IMR-90 (cell line): Measurements from ENCODE around the gene SLC37A4. TPM values are rescaled to one million over a fixed set of nuclear protein-coding genes. Genes with fewer than 3 reads are reported as not detected.

Experiments used
- ATAC-seq: fragments of 200-7000 bp; cut with Tn5 transposase; 2 replicates; pipeline ENCODE4 v1.9.1; 2020; ENCODE audit warnings: low read depth, mild to moderate bottlenecking, moderate library complexity
- BruUV-seq: library from RNA; stranded (reverse); fragments of 400-500 nt; replicated peaks from 2 replicates; lab custom pipeline; 2021; lab: Mats Ljungman, UMichigan
- CTCF ChIA-PET: fragments of 300-600 bp; formaldehyde crosslinking; extraction: SDS; loops from one replicate; lab custom pipeline; 2021; ENCODE audit warnings: antibody characterized with exemption; lab: Yijun Ruan, JAX
- POLR2A ChIA-PET: fragments of 300-600 bp; sonication (Branson Sonifier 250); formaldehyde crosslinking; loops from one replicate; lab custom pipeline; 2022; ENCODE audit warnings: antibody characterized with exemption; ENCODE audit not compliant: unreplicated experiment; lab: Charles Lee
- DNase-seq: peaks from one replicate; pipeline ENCODE4 v3.0.0; 2013
- H2AFZ ChIP-seq: replicated peaks from 2 replicates; pipeline ENCODE3; 2013; ENCODE audit warnings: low read length, mild to moderate bottlenecking; ENCODE audit not compliant: poor library complexity
- H2AK5ac ChIP-seq: 2 replicates; pipeline ENCODE4 v1.6.1; 2013; ENCODE audit warnings: low read depth, low read length, inconsistent platforms
- H2AK9ac ChIP-seq: replicated peaks from 2 replicates; pipeline ENCODE3; 2013; ENCODE audit warnings: mild to moderate bottlenecking, low read depth, low read length, moderate library complexity; ENCODE audit not compliant: poor library complexity
- H2BK120ac ChIP-seq: 2 replicates; pipeline ENCODE4 v1.6.1; 2013; ENCODE audit warnings: low read depth, low read length, inconsistent platforms
- H2BK15ac ChIP-seq: 3 replicates; pipeline ENCODE4 v1.6.1; 2013; ENCODE audit warnings: low read depth, low read length, inconsistent platforms
- H2BK20ac ChIP-seq: 2 replicates; pipeline ENCODE4 v1.6.1; 2013; ENCODE audit warnings: low read depth, mild to moderate bottlenecking, inconsistent platforms, low read length, moderate library complexity
- H2BK5ac ChIP-seq: 2 replicates; pipeline ENCODE4 v1.6.1; 2013; ENCODE audit warnings: mild to moderate bottlenecking, low read depth, low read length, inconsistent platforms; ENCODE audit not compliant: poor library complexity, severe bottlenecking
- H3K14ac ChIP-seq: replicated peaks from 2 replicates; pipeline ENCODE4 v1.6.1; 2013; ENCODE audit warnings: low read depth, low read length, inconsistent platforms
- H3K18ac ChIP-seq: 2 replicates; pipeline ENCODE4 v1.6.1; 2013; ENCODE audit warnings: low read depth, low read length, control low read depth
- H3K23ac ChIP-seq: 2 replicates; pipeline ENCODE4 v1.6.1; 2013; ENCODE audit warnings: low read depth, low read length, inconsistent platforms
- H3K27ac ChIP-seq: 2 replicates; pipeline ENCODE4 v1.5.1; 2013; ENCODE audit warnings: mild to moderate bottlenecking, control low read depth, low read length; ENCODE audit not compliant: insufficient read depth
- H3K27me3 ChIP-seq: 2 replicates; pipeline ENCODE4 v1.6.1; 2013; ENCODE audit warnings: low read length; ENCODE audit not compliant: control insufficient read depth, insufficient read depth
- H3K36me3 ChIP-seq: 2 replicates; pipeline ENCODE4 v1.6.1; 2013; ENCODE audit warnings: low read length, mixed read lengths; ENCODE audit not compliant: control insufficient read depth, insufficient read depth
- H3K4ac ChIP-seq: 2 replicates; pipeline ENCODE4 v1.6.1; 2013; ENCODE audit warnings: low read depth, low read length, inconsistent platforms
- H3K4me1 ChIP-seq: 2 replicates; pipeline ENCODE4 v1.6.1; 2013; ENCODE audit warnings: low read length, mixed read lengths; ENCODE audit not compliant: control insufficient read depth, insufficient read depth
- H3K4me2 ChIP-seq: 2 replicates; pipeline ENCODE4 v1.6.1; 2013; ENCODE audit warnings: low read depth, mild to moderate bottlenecking, control low read depth, low read length, moderate library complexity
- H3K4me3 ChIP-seq: 2 replicates; pipeline ENCODE4 v1.5.1; 2013; ENCODE audit warnings: low read depth, mild to moderate bottlenecking, control low read depth, low read length, moderate library complexity; ENCODE audit not compliant: insufficient read depth
- H3K56ac ChIP-seq: 2 replicates; pipeline ENCODE4 v1.6.1; 2013; ENCODE audit warnings: low read length, inconsistent platforms; ENCODE audit not compliant: insufficient read depth; ENCODE audit errors: extremely low read depth
- H3K79me1 ChIP-seq, 2 experiments: 2 replicates each; pipeline ENCODE4 v1.6.1; 2013; ENCODE audit warnings: low read length in 2 of 2, inconsistent platforms in 1 of 2, low read depth in 1 of 2
- H3K9ac ChIP-seq: 2 replicates; pipeline ENCODE4 v1.6.1; 2013; ENCODE audit warnings: low read depth, low read length, control low read depth
- H3K9me1 ChIP-seq: 2 replicates; pipeline ENCODE4 v1.6.1; 2013; ENCODE audit warnings: low read length, inconsistent platforms; ENCODE audit not compliant: insufficient read depth
- H3K9me3 ChIP-seq: 2 replicates; pipeline ENCODE4 v1.6.1; 2013; ENCODE audit warnings: low read length; ENCODE audit not compliant: control insufficient read depth, insufficient read depth
- H4K20me1 ChIP-seq: 2 replicates; pipeline ENCODE4 v1.6.1; 2013; ENCODE audit warnings: low read length, inconsistent platforms; ENCODE audit not compliant: insufficient read depth
- H4K5ac ChIP-seq: 2 replicates; pipeline ENCODE4 v1.6.1; 2013; ENCODE audit warnings: mild to moderate bottlenecking, low read depth, low read length, control low read depth
- H4K8ac ChIP-seq, 2 experiments: 2 replicates each; pipeline ENCODE4 v1.6.1; 2013; ENCODE audit warnings: low read depth in 2 of 2, low read length in 2 of 2, control low read depth in 1 of 2, inconsistent platforms in 1 of 2
- H4K91ac ChIP-seq: 2 replicates; pipeline ENCODE4 v1.6.1; 2013; ENCODE audit warnings: low read depth, low read length, inconsistent platforms; ENCODE audit not compliant: insufficient read depth
- BHLHE40 ChIP-seq: fragments of 150-350 bp; IDR thresholded peaks from 2 replicates; pipeline ENCODE4 v1.6.1; 2016; ENCODE audit warnings: mild to moderate bottlenecking, low read depth, low read length
- CEBPB ChIP-seq: IDR thresholded peaks from 2 replicates; pipeline ENCODE4 v1.6.1; 2012; ENCODE audit warnings: low read depth, low read length, improper control_type of control experiment
- CHD1 ChIP-seq: IDR thresholded peaks from 2 replicates; pipeline ENCODE4 v1.6.1; 2012; ENCODE audit warnings: low read depth, low read length, improper control_type of control experiment
- POLR2A ChIP-seq: IDR thresholded peaks from 2 replicates; pipeline ENCODE4 v1.6.1; 2012; ENCODE audit warnings: mild to moderate bottlenecking, low read depth, low read length
- RAD21 ChIP-seq: IDR thresholded peaks from 2 replicates; pipeline ENCODE4 v1.6.1; 2012; ENCODE audit warnings: low read length, improper control_type of control experiment
- RCOR1 ChIP-seq: IDR thresholded peaks from 2 replicates; pipeline ENCODE4 v1.6.1; 2012; ENCODE audit warnings: mild to moderate bottlenecking, low read length, improper control_type of control experiment; ENCODE audit not compliant: insufficient replicate concordance
- RFX5 ChIP-seq: IDR thresholded peaks from 2 replicates; pipeline ENCODE4 v1.8.0; 2012; ENCODE audit warnings: low read depth, mild to moderate bottlenecking, low read length, moderate library complexity
- USF2 ChIP-seq: fragments of 150-350 bp; IDR thresholded peaks from 2 replicates; pipeline ENCODE4 v1.6.1; 2017; ENCODE audit warnings: mild to moderate bottlenecking, antibody characterized with exemption, low read length, low read depth
- WGBS, 2 experiments: methylation state at CpG; one replicate each; pipeline versions ENCODE4 v1.1.5 to v1.1.7; 2013; ENCODE audit warnings: missing lambda C conversion rate in 2 of 2; ENCODE audit not compliant: insufficient read length in 1 of 2; ENCODE audit errors: extremely low coverage in 2 of 2; 5-methylcytosine and 5-hydroxymethylcytosine counted together
- dilution Hi-C: fragments of 300-500 bp; cut with HindIII; formaldehyde crosslinking; loops from one replicate; pipeline ENCODE4 v1.14.3; 2018; ENCODE audit warnings: low sequenced_read_pairs; ENCODE audit not compliant: unreplicated experiment
- in situ Hi-C: fragments of 300-500 bp; cut with MboI; formaldehyde crosslinking; loops from 3 replicates; pipeline ENCODE4 v1.14.3; 2019; ENCODE audit warnings: low sequenced_read_pairs, inconsistent platforms, mixed read lengths
- intact Hi-C: fragments of 100-400 bp; cut with micrococcal nuclease; formaldehyde crosslinking; loops from 2 replicates; pipeline ENCODE4 v1.10.0; 2022
- polyA plus RNA-seq, 3 experiments: library from polyadenylated mRNA; depleted of rRNA; stranded (reverse); fragments of >200 nt; gene quantifications; 2 replicates each; pipeline ENCODE4 v1.2.3, GENCODE V29; 2012; ENCODE audit warnings: low replicate concordance in 1 of 3
- total RNA-seq: library from RNA; depleted of rRNA; stranded (reverse); fragments of >200 nt; gene quantifications from 2 replicates; pipeline ENCODE4 v1.2.3, GENCODE V29; 2012
- TF ChIP-seq, protein P1 (sequence below): conservative IDR thresholded peaks from 2 replicates; pipeline ENCODE4 v1.5.1; 2012; ENCODE audit warnings: mild to moderate bottlenecking, low read depth, low read length, improper control_type of control experiment

The SLC37A4 gene
- total and polyA plus RNA-seq, 2 of the 4 experiments (the other 2 are of a cell fraction), result 7.5 to 14.3 TPM

- H3K9me1 ChIP-seq, result no peaks in the 10 kb centered on the region; the same call in 1 of the 2 replicates
- H2AK9ac ChIP-seq, result peak overlapping the region; percentile 7
- peaks cover 6 to 29% of the 10 kb centered on the region in 2 experiments; a peak in 3 of 4 replicates for H3K79me1 ChIP-seq
- no peak overlapping the region for H3K4ac ChIP-seq
- dilution Hi-C loops, result no loop called here
- no peak overlapping the region for H2AK5ac ChIP-seq
- no peaks in the 10 kb centered on the region; the same call in 1 of the 2 replicates for H4K20me1 ChIP-seq
- no peaks in the 10 kb centered on the region for H3K27me3 ChIP-seq
- H3K56ac ChIP-seq, result no peak overlapping the region
- intact Hi-C loops, result no loop called here
- no TSS peak for BruUV-seq
- peaks cover 14% of the 10 kb centered on the region for H3K36me3 ChIP-seq
- no peak overlapping the region for H2BK5ac ChIP-seq
- no peak overlapping the region for H3K9ac ChIP-seq
- H3K9me3 ChIP-seq, result no peaks in the 10 kb centered on the region
- H4K8ac ChIP-seq, result no peak overlapping the region
- ATAC-seq (no peak), DNase-seq (no peak)
- H3K4me1 ChIP-seq, result no peaks in the 10 kb centered on the region
- H2BK120ac ChIP-seq, result no peak overlapping the region
- CTCF ChIA-PET, result no interaction called here
- no peak overlapping the region for H2BK20ac ChIP-seq
- no peak overlapping the region for H4K5ac ChIP-seq
- H2BK15ac ChIP-seq, result no peak overlapping the region
- in situ Hi-C loops, result no loop called here
- 100% methylated on average over 1 of the region's 1 CpG; no CpG with 5 or more reads in 1 of the 2 experiments for WGBS, 2 experiments
- TF ChIP-seq USF2 (no peak), BHLHE40 (no peak), RFX5 (no peak), RAD21 (no peak), CHD1 (no peak), CEBPB (no peak), RCOR1 (no peak), POLR2A (no peak)
- TF ChIP-seq, protein P1, sequence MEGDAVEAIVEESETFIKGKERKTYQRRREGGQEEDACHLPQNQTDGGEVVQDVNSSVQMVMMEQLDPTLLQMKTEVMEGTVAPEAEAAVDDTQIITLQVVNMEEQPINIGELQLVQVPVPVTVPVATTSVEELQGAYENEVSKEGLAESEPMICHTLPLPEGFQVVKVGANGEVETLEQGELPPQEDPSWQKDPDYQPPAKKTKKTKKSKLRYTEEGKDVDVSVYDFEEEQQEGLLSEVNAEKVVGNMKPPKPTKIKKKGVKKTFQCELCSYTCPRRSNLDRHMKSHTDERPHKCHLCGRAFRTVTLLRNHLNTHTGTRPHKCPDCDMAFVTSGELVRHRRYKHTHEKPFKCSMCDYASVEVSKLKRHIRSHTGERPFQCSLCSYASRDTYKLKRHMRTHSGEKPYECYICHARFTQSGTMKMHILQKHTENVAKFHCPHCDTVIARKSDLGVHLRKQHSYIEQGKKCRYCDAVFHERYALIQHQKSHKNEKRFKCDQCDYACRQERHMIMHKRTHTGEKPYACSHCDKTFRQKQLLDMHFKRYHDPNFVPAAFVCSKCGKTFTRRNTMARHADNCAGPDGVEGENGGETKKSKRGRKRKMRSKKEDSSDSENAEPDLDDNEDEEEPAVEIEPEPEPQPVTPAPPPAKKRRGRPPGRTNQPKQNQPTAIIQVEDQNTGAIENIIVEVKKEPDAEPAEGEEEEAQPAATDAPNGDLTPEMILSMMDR, result no peak
- H3K27ac ChIP-seq, result no peak overlapping the region
- H3K18ac ChIP-seq, result no peak overlapping the region
- no peak overlapping the region for H3K23ac ChIP-seq
- H2AFZ ChIP-seq, result no peak overlapping the region
- H3K4me2 ChIP-seq, result no peak overlapping the region
- POLR2A ChIA-PET, result no interaction called here
- no peak overlapping the region for H3K14ac ChIP-seq
- H3K4me3 ChIP-seq, result no peak overlapping the region
- H4K91ac ChIP-seq, result no peak overlapping the region
Observed at GRCh38 chr11:119029069-119029339, 1.7 kb downstream of the SLC37A4 start.
